Suprapubic skin (tissue), 4 donors: ENCODE data around the gene GNAT3. TPM values are rescaled to one million over a fixed set of nuclear protein-coding genes. Genes with fewer than 3 reads are reported as not detected.

Source experiments
- DNase-seq, 2 donors: peaks; one replicate each; pipeline ENCODE4 v3.0.0-alpha.2; 2019; ENCODE audit warnings: low spot score in 2 of 2
- H3K27ac ChIP-seq: fragments of 200-600 bp; sonication (generic); one replicate; pipeline ENCODE4 v1.5.1; 2019
- H3K27me3 ChIP-seq: fragments of 200-600 bp; sonication (generic); one replicate; pipeline ENCODE4 v1.5.1; 2019
- H3K36me3 ChIP-seq: fragments of 200-600 bp; sonication (generic); one replicate; pipeline ENCODE4 v1.5.1; 2019
- H3K4me1 ChIP-seq: fragments of 200-600 bp; sonication (generic); one replicate; pipeline ENCODE4 v1.5.1; 2019
- H3K4me3 ChIP-seq: fragments of 200-600 bp; sonication (generic); one replicate; pipeline ENCODE4 v1.5.1; 2019; ENCODE audit warnings: mild to moderate bottlenecking
- H3K9me3 ChIP-seq: fragments of 200-600 bp; sonication (generic); one replicate; pipeline ENCODE4 v1.5.1; 2019
- CTCF ChIP-seq, 2 donors: fragments of 200-600 bp in 1 of 2; fragments of 450-650 bp in 1 of 2; sonication (generic) in 1 of 2; IDR thresholded peaks; one replicate each; pipeline ENCODE4 v1.5.1; 2016 to 2019; ENCODE audit warnings: antibody characterized with exemption in 2 of 2, mild to moderate bottlenecking in 1 of 2, moderate library complexity in 1 of 2
- EP300 ChIP-seq: sonication (generic); formaldehyde crosslinking; IDR thresholded peaks from one replicate; pipeline ENCODE4 v1.6.1; 2017; ENCODE audit warnings: antibody characterized with exemption
- POLR2A ChIP-seq, 2 donors: fragments of 450-650 bp; IDR thresholded peaks; one replicate each; pipeline ENCODE4 v1.6.1; 2017; ENCODE audit warnings: antibody characterized with exemption in 2 of 2, mild to moderate bottlenecking in 2 of 2, moderate library complexity in 2 of 2
- POLR2AphosphoS5 ChIP-seq, 3 donors: sonication (generic); formaldehyde crosslinking; IDR thresholded peaks; one replicate each; pipeline ENCODE4 v1.6.1; 2017; ENCODE audit warnings: antibody characterized with exemption in 3 of 3
- WGBS: methylation state at CpG from one replicate; pipeline ENCODE4 v1.1.5; 2018; 5-methylcytosine and 5-hydroxymethylcytosine counted together
- total RNA-seq, 4 donors: library from RNA; depleted of rRNA; stranded (reverse); fragments of >200 nt; gene quantifications; one replicate each; pipeline ENCODE4 v1.1.0, GENCODE V29; 2016

Gene GNAT3
- total RNA-seq, 4 donors from 2014 or later, result not detected

- no peaks in the 10 kb centered on the region for H3K36me3 ChIP-seq
- H3K4me1 ChIP-seq, result peaks cover 4% of the 10 kb centered on the region
- H3K9me3 ChIP-seq, result no peaks in the 10 kb centered on the region
- H3K27ac ChIP-seq, result no peak overlapping the region
- no peak overlapping the region for H3K4me3 ChIP-seq
- TF ChIP-seq POLR2AphosphoS5 (IDR thresholded peaks at IDR 0.05), result no peak
- TF ChIP-seq POLR2A (IDR thresholded peaks at IDR 0.05), result no peak
- TF ChIP-seq EP300, result no peak
- TF ChIP-seq CTCF (IDR thresholded peaks at IDR 0.05), result no peak
- no peaks in the 10 kb centered on the region for H3K27me3 ChIP-seq
- WGBS, result 81% methylated on average over 2 of the region's 2 CpGs
- no peak for DNase-seq
Observed at GRCh38 chr7:80520199-80520598, 8.3 kb upstream of the GNAT3 start.

GRCh38 chr7:80517282-80517747 is 5.5 kb upstream of the GNAT3 start:
- Histone ChIP-seq H3K36me3 (no peaks in the 10 kb centered on the region), H3K27me3 (no peaks in the 10 kb centered on the region), H3K4me1 (no peaks in the 10 kb centered on the region), H3K4me3 (no peak overlapping the region), H3K9me3 (no peaks in the 10 kb centered on the region), H3K27ac (no peak overlapping the region)
- 90% methylated on average over 4 of the region's 4 CpGs for WGBS
- TF ChIP-seq CTCF (IDR thresholded peaks at IDR 0.05) (no peak), POLR2AphosphoS5 (IDR thresholded peaks at IDR 0.05) (no peak), EP300 (no peak), POLR2A (IDR thresholded peaks at IDR 0.05) (no peak)
- no peak for DNase-seq

- TF ChIP-seq CTCF (IDR thresholded peaks at IDR 0.05) (no peak), EP300 (no peak), POLR2AphosphoS5 (IDR thresholded peaks at IDR 0.05) (no peak), POLR2A (IDR thresholded peaks at IDR 0.05) (no peak)
- H3K27ac ChIP-seq, result no peak overlapping the region
- no peak for DNase-seq
Observed at GRCh38 chr7:80515298-80515697, 3.4 kb upstream of the GNAT3 start.

GRCh38 chr7:80510021-80510420 is 1.8 kb downstream of the GNAT3 start:
- 95% methylated on average over 3 of the region's 3 CpGs for WGBS
- Histone ChIP-seq H3K4me1 (no peaks in the 10 kb centered on the region), H3K9me3 (no peaks in the 10 kb centered on the region), H3K36me3 (no peaks in the 10 kb centered on the region), H3K27me3 (no peaks in the 10 kb centered on the region), H3K4me3 (no peak overlapping the region), H3K27ac (no peak overlapping the region)
- no peak for DNase-seq
- TF ChIP-seq EP300, result no peak
- no peak for TF ChIP-seq CTCF (IDR thresholded peaks at IDR 0.05)
- no peak for TF ChIP-seq POLR2AphosphoS5 (IDR thresholded peaks at IDR 0.05)
- no peak for TF ChIP-seq POLR2A (IDR thresholded peaks at IDR 0.05)

More at GRCh38 chr7:80515298-80515697, 3.4 kb upstream of the GNAT3 start:
- Histone ChIP-seq H3K9me3 (no peaks in the 10 kb centered on the region), H3K36me3 (no peaks in the 10 kb centered on the region), H3K4me1 (no peaks in the 10 kb centered on the region), H3K27me3 (no peaks in the 10 kb centered on the region), H3K4me3 (no peak overlapping the region)

GRCh38 chr7:80508440-80508839 is 3.4 kb downstream of the GNAT3 start:
- DNase-seq, result no peak
- WGBS, result 90% methylated on average over 6 of the region's 6 CpGs
- TF ChIP-seq POLR2A (IDR thresholded peaks at IDR 0.05), result no peak
- no peak for TF ChIP-seq EP300
- TF ChIP-seq CTCF (IDR thresholded peaks at IDR 0.05), result no peak
- no peak for TF ChIP-seq POLR2AphosphoS5 (IDR thresholded peaks at IDR 0.05)
- Histone ChIP-seq H3K4me1 (no peaks in the 10 kb centered on the region), H3K9me3 (no peaks in the 10 kb centered on the region), H3K4me3 (no peak overlapping the region), H3K27me3 (no peaks in the 10 kb centered on the region), H3K27ac (no peak overlapping the region), H3K36me3 (no peaks in the 10 kb centered on the region)
